ENCODE data around the gene AHNAK.

Gene AHNAK

GRCh38 chr11:62400281-62400680, 146.3 kb downstream of the AHNAK start:
- DNase-seq, result no peak

- DNase-seq, result no peak
These were observed 146.7 kb downstream of the AHNAK start for GRCh38 chr11:62399878-62400266.

- no peak for DNase-seq
These were observed 147.3 kb downstream of the AHNAK start for GRCh38 chr11:62399172-62399877.

GRCh38 chr11:62398011-62398994, 148.3 kb downstream of the AHNAK start:
- no peak for DNase-seq

GRCh38 chr11:62395885-62396551, 150.6 kb downstream of the AHNAK start:
- DNase-seq, result no peak

GRCh38 chr11:62394825-62395538, 151.6 kb downstream of the AHNAK start:
- DNase-seq, result peak; percentile 81

DNA sequence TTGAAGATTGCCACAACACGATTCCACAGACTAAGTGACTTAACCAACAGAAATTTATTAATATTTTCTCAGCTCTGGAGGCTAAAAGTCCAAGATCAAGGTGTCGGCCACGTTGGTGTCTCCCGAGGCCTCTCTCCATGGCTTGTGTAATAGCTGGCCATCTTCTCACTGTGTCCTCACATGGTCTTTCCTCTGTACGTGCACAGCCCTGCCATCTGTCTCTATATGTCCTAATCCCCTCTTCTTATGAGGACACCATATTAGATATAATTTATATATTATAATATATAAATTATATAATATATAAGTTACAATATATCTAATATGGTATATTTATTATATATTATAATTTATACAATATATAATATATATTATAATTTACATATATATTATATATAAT, 152.9 kb downstream of the AHNAK start:
- DNase-seq, result no peak

GRCh38 chr11:62393061-62393611, 153.5 kb downstream of the AHNAK start:
- peak; percentile 46 for DNase-seq

DNA sequence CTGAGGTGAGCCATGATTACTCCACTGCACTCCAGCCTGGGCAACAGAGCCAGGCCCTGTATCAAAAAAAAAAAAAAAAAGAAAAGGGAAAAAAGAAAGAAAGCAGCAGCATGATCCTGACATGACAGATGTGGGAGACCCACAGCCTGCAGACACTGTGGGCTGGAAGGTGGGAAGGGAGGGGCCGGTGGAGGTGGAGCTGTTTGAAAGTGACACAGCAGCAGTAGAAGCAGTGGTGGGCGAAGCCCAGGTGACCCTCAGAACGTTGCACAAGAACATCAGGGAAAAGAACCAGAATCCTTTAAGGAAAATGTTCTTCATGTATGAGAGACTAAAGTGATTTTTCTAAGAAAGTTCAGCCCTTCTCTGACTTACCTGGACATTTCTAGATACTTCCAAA, 154.1 kb downstream of the AHNAK start:
- DNase-seq, result no peak

DNA sequence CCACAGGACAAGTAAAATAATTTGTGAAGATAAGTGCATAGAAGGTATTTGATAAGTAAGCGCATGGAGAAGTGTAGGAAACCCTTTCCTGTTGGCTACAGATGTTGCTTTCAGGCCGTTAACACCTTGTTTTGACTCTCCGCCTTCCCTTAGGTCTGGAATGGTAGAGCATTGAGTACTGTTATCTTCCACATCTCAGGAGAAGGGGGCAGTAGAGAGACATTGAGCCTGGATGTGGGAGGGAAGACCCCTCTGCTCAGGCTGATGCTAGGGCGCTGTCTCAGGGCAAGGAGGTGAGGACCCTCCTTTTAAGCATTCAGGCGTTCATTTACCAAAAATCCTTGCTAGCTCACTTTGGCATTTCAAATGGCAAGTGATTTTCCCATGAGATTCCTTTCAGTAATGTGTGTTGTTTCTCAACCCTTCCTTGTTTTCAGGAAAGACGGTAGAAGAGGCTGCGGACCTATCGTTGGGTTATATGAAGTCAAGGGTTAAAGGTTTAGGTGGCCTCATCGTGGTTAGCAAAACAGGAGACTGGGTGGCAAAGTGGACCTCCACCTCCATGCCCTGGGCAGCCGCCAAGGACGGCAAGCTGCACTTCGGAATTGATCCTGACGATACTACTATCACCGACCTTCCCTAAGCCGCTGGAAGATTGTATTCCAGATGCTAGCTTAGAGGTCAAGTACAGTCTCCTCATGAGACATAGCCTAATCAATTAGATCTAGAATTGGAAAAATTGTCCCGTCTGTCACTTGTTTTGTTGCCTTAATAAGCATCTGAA, 154.8 kb downstream of the AHNAK start:
- DNase-seq, result no peak

GRCh38 chr11:62390722-62391121, 155.9 kb downstream of the AHNAK start:
- DNase-seq, result no peak

- DNase-seq, result no peak
These were observed 156.4 kb downstream of the AHNAK start for GRCh38 chr11:62390237-62390636.

DNA sequence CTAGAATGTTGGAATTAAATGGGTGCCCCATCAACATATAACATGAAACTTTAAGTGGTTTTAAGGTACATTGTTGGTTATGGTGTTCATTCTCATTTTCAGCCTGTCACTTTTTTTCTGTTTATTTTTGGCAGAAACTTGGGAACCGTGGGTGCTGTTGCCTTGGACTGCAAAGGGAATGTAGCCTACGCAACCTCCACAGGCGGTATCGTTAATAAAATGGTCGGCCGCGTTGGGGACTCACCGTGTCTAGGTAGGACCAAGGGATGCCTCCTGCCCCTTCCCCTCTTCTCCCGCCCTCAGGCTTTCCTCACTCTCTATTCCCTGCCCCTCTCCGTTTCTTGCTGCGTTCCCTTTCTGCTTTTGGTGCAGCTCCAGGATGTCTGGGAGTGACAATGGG, 157.6 kb downstream of the AHNAK start:
- DNase-seq, result no peak

GRCh38 chr11:62387381-62387780, 159.2 kb downstream of the AHNAK start:
- DNase-seq, result no peak

DNA sequence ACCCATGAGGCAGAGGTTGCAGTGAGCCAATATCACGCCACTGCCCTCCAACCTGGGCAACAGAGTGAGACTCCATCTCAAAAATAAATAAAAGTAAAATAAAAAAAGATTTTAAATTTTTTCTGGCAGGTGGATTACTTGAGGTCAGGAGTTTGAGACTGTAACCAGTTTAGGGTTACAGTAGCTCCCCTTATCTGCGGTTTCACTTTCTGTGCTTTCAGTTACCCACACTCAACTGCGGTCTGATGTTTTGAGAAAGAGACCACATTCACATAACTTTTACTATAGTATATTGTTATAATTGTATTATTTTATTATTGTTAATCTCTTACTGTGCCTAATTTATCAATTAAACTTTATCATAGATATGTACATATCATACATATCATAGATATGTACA, 160.5 kb downstream of the AHNAK start:
- peak; percentile 47 for DNase-seq

DNA sequence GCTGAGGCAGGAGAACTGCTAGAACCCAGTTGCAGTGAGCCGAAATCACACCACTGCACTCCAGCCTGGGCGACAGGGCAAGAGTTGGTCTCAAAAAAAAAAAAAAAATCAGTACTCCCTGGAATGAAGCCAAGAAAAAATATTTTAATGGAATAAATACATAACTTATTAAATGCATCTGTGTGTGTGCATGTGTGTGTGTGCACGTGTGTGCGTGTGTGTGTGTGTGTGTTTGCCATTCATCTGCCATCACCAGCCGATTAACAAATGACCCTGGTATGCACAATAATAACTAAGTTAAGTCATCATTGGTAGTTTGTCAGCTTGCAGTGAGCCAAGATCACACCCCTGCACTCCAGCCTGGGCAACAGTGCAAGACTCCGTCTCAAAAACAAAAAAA, 162.8 kb downstream of the AHNAK start:
- no peak for DNase-seq
